KMS-11 (cell line): ENCODE data around the gene PISD.

Experiments used
- H2AFZ ChIP-seq: fragments of 200-600 bp; sonication (generic); 2 replicates; pipeline ENCODE4 v1.6.1; 2016; ENCODE audit warnings: antibody characterized with exemption, mixed run types, low read depth
- H3K27ac ChIP-seq: fragments of 200-600 bp; sonication (generic); 2 replicates; pipeline ENCODE4 v1.6.1; 2016; ENCODE audit warnings: mild to moderate bottlenecking, mixed run types
- H3K27me3 ChIP-seq: fragments of 200-600 bp; sonication (generic); 2 replicates; pipeline ENCODE4 v1.6.1; 2017; ENCODE audit warnings: mild to moderate bottlenecking, low read depth, mixed run types, moderate library complexity; ENCODE audit not compliant: insufficient read depth
- H3K36me3 ChIP-seq: fragments of 200-600 bp; sonication (generic); 2 replicates; pipeline ENCODE4 v1.6.1; 2017; ENCODE audit warnings: mild to moderate bottlenecking, mixed run types; ENCODE audit not compliant: insufficient read depth
- H3K4me1 ChIP-seq: fragments of 200-600 bp; sonication (generic); 2 replicates; pipeline ENCODE4 v1.6.1; 2016; ENCODE audit warnings: mild to moderate bottlenecking, low read depth, mixed run types; ENCODE audit not compliant: poor library complexity, severe bottlenecking
- H3K4me2 ChIP-seq: fragments of 200-600 bp; sonication (generic); 2 replicates; pipeline ENCODE4 v1.7.0; 2016; ENCODE audit warnings: mild to moderate bottlenecking, mixed run types
- H3K4me3 ChIP-seq: fragments of 200-600 bp; sonication (generic); IDR thresholded peaks from 2 replicates; pipeline ENCODE4 v1.6.1; 2017; ENCODE audit warnings: low read depth, low read length, mixed read lengths; ENCODE audit not compliant: insufficient read depth
- H3K79me2 ChIP-seq: fragments of 200-600 bp; sonication (generic); 2 replicates; pipeline ENCODE4 v1.6.1; 2016; ENCODE audit warnings: low read depth, mixed run types; ENCODE audit not compliant: insufficient read depth
- H3K9ac ChIP-seq: fragments of 200-600 bp; sonication (generic); 2 replicates; pipeline ENCODE4 v1.6.1; 2016; ENCODE audit warnings: mild to moderate bottlenecking, mixed run types
- H4K20me1 ChIP-seq: fragments of 200-600 bp; sonication (generic); 2 replicates; pipeline ENCODE4 v1.6.1; 2016; ENCODE audit warnings: mild to moderate bottlenecking, mixed run types; ENCODE audit not compliant: insufficient read depth
- CTCF ChIP-seq: fragments of 200-600 bp; sonication (generic); conservative IDR thresholded peaks from 2 replicates; pipeline ENCODE4 v1.6.1; 2017; ENCODE audit warnings: low read depth, mild to moderate bottlenecking, antibody characterized with exemption, low read length, moderate library complexity, mixed read lengths

PISD gene

DNA sequence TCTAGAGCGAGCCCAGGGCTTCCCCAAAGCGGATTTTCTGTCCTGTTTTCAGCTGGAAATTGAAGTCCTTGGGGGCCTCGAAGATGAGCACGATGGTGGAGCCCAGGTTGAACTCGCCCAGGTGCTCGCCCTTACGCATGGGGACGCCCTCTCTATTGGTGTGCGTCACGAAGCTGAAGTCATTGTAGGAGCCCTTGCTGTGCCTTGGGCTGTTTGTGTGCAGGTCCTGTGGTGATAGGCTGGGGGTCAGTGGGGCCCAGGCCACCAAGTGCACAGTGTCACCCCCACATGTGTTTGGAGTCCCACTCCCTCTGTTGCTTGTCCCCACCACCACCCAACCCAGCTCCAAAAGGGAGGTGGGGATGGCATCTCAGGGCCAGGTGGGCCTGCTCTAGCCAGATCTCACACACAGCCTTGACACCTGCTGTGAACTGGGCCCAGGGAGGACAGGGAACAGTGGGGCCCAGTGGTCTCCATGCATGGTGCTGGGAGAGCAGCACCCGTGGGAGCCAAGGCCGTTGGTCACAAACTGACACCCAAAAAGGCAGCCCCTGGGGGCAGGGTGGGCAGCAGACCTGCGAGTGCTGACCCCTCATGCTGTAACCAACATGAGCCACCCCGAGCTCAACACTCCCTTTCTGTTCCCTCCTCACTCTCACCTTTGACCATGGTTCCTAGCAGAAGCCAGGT is 42.3 kb downstream of the PISD start:
- Histone ChIP-seq H4K20me1 (no peaks in the 10 kb centered on the region), H3K4me3 (no peak overlapping the region), H3K27me3 (no peaks in the 10 kb centered on the region), H3K36me3 (no peaks in the 10 kb centered on the region), H3K9ac (no peak overlapping the region), H3K4me2 (no peak overlapping the region), H3K27ac (no peak overlapping the region), H3K4me1 (peaks cover 8% of the 10 kb centered on the region), H3K79me2 (peaks cover under 1% of the 10 kb centered on the region; the same call in 1 of the 2 replicates), H2AFZ (no peak overlapping the region)
- no peak for TF ChIP-seq CTCF

GRCh38 chr22:31618471-31619176 is 43.4 kb downstream of the PISD start:
- Histone ChIP-seq H3K4me2 (no peak overlapping the region), H3K9ac (no peak overlapping the region), H3K27me3 (no peaks in the 10 kb centered on the region), H3K79me2 (no peaks in the 10 kb centered on the region), H2AFZ (no peak overlapping the region), H3K4me1 (peaks cover 8% of the 10 kb centered on the region), H3K36me3 (no peaks in the 10 kb centered on the region), H4K20me1 (no peaks in the 10 kb centered on the region), H3K27ac (no peak overlapping the region), H3K4me3 (no peak overlapping the region)
- TF ChIP-seq CTCF = no peak

- Histone ChIP-seq H3K27ac (no peak overlapping the region), H3K4me1 (peaks cover 8% of the 10 kb centered on the region), H3K4me3 (no peak overlapping the region), H3K4me2 (no peak overlapping the region), H3K79me2 (no peaks in the 10 kb centered on the region), H3K27me3 (no peaks in the 10 kb centered on the region), H4K20me1 (no peaks in the 10 kb centered on the region), H2AFZ (no peak overlapping the region), H3K9ac (no peak overlapping the region), H3K36me3 (no peaks in the 10 kb centered on the region)
- TF ChIP-seq CTCF = no peak
Observed at GRCh38 chr22:31618057-31618456, 44.0 kb downstream of the PISD start.

DNA sequence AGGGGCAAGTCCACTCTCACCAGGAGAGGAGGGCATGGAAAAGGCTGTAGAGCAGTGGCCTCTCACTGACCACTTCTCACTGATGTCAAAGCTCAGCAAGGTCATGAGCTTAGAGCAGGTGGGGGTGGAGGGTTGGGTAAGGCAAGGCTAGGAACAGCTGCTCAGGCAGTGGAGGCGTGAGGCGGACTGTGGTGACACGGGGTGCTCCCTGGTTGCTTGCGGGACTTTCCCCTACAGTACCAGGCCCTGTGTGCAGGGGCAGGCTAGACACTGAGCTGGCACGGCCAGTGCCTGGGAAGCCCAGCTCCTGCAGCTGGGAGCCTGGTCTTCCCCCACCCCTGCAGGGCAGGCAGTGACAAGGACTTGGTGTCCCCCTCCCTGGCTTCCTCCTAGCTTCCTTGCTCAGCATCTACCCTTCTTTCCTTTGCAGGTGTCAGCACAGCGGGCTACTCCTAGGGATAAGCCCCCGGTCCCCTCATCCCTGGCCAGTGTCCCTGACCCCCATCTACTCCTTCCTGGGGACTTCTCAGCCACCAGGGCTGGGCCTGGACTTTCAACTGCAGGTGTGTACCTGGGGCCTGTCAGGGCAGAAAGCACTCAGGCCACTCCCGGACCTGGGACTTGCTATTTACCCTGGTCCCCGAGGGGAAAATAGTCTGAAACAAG is 45.6 kb downstream of the PISD start:
- Histone ChIP-seq H3K36me3 (no peaks in the 10 kb centered on the region), H4K20me1 (no peaks in the 10 kb centered on the region), H3K4me1 (peaks cover 8% of the 10 kb centered on the region), H3K27me3 (no peaks in the 10 kb centered on the region), H3K4me3 (no peak overlapping the region), H3K4me2 (no peak overlapping the region), H3K9ac (no peak overlapping the region), H3K27ac (no peak overlapping the region), H2AFZ (no peak overlapping the region), H3K79me2 (no peaks in the 10 kb centered on the region)
- no peak for TF ChIP-seq CTCF
